HG03432 (cell line): ENCODE results near the gene MON1B.
"Not testable (repeated sequence)": the region's sequence is repeated elsewhere in the genome, so short reads cannot be mapped to it uniquely, and the experiment has no call there.

Source experiments
- ATAC-seq: cut with Tn5 transposase; IDR thresholded peaks from one replicate; pipeline ENCODE4 v1.9.1; 2021; ENCODE audit warnings: mild to moderate bottlenecking, moderate library complexity; ENCODE audit not compliant: unreplicated experiment

MON1B gene

GRCh38 chr16:77190478-77191258 is at the start of gene MON1B:
MON1B (plus strand) TSS chr16:77191190; CDS start chr16:77191486, 296 bp downstream.
- ATAC-seq = peak; percentile 96

DNA sequence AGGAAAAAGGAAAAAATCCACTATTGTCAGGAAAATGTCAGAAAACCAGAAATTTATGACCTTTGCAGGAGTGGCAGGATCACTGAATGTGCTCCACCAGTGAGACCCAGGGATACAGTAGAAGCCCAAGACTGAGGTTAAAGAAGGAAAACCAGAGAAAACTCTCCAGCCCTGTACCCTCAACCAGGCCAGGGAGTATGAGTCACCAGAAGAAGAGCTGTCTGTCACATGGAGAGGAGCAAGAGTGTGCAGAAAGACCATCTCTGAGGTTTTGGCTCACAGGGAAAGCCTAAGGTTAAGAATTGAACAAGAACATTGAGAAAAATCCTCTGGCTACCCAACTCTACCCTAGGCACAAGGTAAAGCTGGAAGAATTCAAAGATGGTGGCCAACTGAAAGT is 47.6 kb upstream of the MON1B start:
- no peak for ATAC-seq

GRCh38 chr16:77148121-77148520 is 42.9 kb upstream of the MON1B start:
- ATAC-seq = no peak

DNA sequence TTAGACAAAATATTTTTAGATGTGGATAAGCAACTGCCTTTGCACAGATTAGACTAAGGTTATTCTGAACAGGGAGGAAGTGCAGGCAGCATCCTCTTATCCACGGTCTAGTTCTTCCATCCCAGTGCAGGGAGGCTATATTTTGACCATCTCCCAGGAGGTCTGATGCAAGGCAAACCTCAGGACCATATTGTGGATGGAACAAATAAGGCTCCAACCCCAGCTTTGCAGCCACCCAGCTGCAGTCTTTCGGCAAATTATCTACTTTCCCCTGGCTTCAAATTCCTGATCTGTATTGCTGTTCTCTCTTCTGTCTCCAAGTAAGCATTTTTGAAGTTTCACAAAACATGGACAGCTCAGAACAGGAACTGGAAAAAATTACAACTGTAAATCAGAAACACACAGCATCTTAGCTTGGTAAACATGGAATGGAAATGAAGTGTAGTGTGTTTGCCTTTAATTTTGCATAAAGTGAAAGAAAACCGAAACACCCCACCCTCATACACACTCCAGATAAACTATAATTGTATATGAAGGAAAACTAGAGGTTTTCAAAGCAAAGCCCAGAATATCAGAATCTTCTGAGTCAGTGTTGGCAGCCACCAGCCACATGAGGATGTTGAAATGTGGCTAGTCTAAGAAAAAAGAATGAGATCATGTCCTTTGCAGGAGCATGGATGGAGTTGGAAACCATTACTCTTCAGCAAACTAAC is 33.5 kb upstream of the MON1B start:
- no peak for ATAC-seq

DNA sequence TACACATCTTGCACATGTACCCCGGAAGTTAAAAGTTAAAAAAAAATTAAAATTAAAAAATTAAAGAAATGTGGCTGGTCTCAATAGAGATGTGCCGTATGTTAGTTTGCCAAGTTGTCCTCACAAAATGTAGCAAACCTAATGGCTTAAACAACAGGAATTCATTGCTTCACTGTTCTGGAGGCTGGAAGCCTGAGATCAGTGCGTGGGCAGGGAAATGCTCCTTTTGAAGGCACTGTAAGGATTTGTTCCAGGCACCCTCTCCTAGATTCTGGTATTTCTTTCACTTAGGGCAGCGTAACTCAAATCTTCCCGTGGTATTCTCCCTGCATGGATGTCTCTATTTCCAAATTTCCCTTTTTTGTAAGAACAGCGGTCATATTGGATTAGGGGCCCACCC is 32.7 kb upstream of the MON1B start:
- ATAC-seq = no peak

GRCh38 chr16:77165006-77165405 is 26.0 kb upstream of the MON1B start:
- ATAC-seq = no peak

DNA sequence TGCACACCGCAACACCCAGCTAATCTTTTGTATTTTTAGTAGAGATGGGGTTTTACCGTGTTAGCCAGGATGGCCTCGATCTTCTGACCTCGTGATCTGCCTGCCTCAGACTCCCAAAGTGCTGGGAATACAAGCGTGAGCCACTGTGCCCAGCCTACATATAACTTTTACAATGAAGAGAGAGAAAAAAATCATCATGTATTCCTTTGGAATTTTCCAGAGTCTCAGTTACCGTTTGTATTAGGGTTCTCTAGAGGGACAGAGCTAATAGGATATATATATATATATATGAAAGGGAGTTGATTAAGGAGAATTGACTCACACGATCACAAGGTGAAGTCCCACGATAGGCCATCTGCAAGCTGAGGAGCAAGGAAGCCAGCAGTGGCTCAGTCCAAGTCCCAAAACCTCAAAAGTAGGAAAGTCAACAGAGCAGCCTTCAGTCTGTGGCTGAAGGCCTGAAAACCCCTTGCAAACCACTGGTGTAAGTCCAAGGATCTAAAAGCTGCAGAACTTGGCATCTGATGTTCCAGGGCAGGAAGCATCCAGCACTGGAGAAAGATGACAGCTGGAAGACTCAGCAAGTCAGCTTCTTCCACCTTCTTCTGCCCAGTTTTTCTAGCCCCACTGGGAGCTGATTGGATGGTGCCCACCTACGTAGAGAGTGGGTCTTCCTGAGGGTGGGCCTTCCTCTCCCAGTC is 25.3 kb upstream of the MON1B start:
- ATAC-seq = not testable (repeated sequence)

DNA sequence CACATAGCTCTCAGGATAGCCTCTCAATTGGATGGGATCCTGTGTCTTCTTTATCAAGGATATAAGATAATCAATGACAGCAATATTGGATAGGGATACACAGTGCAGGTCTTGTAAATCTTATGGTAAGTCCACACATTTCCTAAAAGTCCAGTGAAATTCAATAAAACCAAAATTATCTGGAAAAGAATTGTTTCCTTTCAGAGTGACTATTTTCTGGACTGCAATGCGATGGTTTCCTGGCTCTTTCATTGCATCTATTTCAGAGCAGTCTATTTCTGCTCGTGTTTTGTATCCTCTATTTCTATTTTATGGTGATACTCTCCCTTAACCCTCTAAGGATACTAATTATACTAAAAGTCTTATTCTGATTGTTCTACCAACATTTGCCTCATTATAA is 24.3 kb upstream of the MON1B start:
- ATAC-seq = no peak

GRCh38 chr16:77168901-77169300 is 22.1 kb upstream of the MON1B start:
- ATAC-seq = no peak

DNA sequence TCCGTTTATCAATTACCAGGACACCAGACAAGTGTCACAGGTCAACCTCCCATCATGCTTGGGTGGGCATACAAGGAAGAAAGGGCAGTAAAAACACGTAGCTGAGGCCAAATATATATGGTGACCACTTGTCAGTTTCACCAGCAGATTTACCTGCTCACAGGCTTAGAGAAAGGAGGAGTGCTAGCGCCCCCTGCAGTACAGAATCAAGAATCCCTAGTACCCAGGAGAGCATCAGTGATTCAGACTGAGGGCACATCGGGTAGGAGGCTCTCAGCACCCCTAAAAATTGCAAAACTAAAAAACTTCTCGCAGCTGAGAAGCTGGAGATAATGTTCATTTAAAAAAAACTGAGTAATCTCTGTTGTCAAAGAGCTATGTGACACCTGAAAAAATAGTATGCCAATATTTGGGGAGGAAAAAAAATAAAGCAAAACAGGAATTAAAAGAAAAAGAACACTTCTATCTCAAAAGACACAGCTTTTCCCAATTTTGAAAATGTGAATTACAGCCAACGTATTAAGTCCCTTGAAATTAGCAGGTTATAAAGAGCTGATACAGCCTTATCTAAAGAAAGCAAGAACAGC is 21.2 kb upstream of the MON1B start:
- ATAC-seq = peak; percentile 75

- no peak for ATAC-seq
Observed at GRCh38 chr16:77170805-77171204, 20.2 kb upstream of the MON1B start.

GRCh38 chr16:77171745-77172635 is 19.0 kb upstream of the MON1B start:
- ATAC-seq = peak; percentile 82

- no peak for ATAC-seq
Observed at GRCh38 chr16:77172951-77173350, 18.0 kb upstream of the MON1B start.

GRCh38 chr16:77183137-77183536 is 7.9 kb upstream of the MON1B start:
- ATAC-seq = no peak

DNA sequence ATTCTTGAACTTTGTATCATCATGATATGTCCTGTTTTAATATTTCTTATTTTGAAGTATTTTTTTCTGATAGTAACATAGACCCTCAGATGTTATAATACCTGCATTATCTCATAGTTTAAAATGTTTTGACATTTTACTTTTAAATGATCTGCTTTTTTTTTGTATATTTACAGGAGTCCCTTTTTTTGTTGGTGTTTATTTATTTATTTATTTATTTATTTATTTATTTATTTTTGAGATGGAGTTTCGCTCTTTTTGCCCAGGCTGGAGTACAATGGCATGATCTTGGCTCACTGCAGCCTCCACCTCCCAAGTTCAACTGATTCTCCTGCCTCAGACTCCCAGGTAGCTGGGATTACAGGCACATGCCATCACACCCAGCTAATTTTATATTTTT is 4.7 kb upstream of the MON1B start:
- not testable (repeated sequence) for ATAC-seq

- ATAC-seq = no peak
Observed at GRCh38 chr16:77190190-77190477, 856 bp upstream of the MON1B start.

DNA sequence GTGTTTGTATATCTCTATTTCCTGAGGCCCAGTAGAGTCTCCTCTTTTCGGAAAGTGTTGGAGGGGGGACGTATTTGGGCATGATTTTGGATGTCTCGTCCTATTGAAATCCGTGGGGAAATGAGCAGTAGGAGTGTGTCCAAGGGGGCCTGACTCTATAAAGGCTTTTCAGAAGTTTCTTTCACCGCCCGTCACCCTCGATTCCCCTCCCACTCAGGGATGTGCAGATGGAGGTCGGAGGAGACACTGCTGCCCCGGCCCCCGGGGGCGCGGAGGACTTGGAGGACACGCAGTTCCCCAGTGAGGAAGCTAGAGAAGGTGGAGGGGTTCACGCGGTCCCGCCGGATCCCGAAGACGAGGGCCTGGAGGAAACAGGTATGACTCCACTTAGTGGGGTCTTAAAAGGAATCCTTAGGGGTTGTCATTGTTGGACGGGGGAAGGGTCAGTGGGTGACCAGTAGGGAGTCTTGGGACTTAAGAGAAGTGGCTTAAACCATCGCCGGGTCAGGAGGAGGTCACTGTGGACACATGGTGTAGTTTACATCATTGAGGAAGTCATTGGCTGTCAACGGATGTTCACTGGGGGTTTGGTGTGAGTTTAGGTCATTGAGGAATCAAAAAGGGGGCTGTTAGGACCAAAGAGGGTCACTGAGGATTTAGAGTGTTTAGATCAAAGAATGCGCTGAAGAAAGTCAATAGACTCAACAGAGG is 424 bp downstream of the MON1B start:
- peak; percentile 0 for ATAC-seq

DNA sequence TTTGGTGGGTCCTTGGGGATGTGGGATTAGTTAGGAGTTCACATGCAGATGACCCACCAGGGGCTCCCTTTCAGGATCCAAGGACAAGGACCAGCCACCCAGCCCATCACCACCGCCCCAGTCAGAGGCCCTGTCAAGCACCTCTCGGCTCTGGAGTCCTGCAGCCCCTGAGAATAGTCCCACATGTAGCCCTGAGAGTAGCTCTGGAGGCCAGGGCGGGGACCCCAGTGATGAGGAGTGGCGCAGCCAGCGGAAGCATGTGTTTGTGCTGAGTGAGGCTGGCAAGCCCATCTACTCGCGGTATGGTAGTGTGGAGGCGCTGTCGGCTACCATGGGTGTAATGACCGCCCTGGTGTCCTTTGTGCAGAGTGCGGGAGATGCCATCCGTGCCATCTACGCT is 2.4 kb downstream of the MON1B start:
- ATAC-seq = no peak

DNA sequence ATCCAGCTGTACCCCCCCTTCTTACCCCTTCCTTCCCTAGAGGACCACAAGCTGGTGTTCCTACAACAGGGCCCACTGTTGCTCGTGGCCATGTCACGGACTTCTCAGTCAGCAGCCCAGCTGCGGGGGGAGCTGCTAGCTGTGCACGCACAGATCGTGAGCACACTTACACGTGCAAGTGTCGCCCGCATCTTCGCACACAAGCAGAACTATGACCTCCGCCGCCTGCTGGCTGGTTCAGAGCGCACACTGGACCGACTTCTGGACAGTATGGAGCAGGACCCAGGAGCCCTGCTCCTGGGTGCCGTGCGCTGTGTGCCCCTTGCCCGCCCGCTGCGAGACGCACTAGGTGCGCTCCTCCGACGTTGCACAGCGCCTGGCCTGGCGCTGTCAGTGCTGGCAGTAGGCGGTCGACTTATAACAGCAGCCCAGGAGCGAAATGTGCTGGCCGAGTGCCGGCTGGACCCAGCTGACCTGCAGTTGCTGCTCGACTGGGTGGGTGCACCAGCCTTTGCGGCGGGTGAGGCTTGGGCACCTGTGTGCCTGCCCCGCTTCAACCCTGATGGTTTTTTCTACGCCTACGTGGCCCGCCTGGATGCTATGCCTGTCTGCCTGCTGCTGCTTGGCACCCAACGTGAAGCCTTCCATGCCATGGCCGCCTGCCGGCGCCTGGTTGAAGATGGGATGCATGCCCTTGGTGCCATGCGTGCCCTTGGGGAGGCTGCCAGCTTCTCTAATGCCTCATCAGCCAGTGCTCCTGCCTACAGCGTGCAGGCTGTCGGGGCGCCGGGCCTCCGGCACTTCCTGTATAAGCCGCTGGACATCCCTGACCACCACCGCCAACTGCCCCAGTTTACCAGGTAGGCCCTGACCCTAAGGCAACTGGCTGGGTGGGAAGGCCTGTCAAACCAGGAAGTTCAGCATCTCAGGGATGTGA is 3.6 kb downstream of the MON1B start:
- ATAC-seq = no peak
